HCEC 1CT (cell line): ENCODE measurements around the gene CITED4.

Experiments
- DNase-seq: peaks from one replicate; pipeline ENCODE4 v3.0.0-alpha.2; 2017

The CITED4 gene

GRCh38 chr1:40851643-40852042 lies 10.5 kb downstream of the CITED4 start:
- no peak for DNase-seq

GRCh38 chr1:40849801-40850592 lies 12.2 kb downstream of the CITED4 start:
- peak; percentile 25 for DNase-seq

GRCh38 chr1:40848530-40849189 lies 13.5 kb downstream of the CITED4 start:
- peak; percentile 44 for DNase-seq

- peak; percentile 16 for DNase-seq
Measured at GRCh38 chr1:40847023-40847745, 15.0 kb downstream of the CITED4 start.

GRCh38 chr1:40845895-40846294 lies 16.3 kb downstream of the CITED4 start:
- no peak for DNase-seq

GRCh38 chr1:40844887-40845878 lies 17.0 kb downstream of the CITED4 start:
- no peak for DNase-seq

GRCh38 chr1:40844079-40844478 lies 18.1 kb downstream of the CITED4 start:
- DNase-seq = no peak

GRCh38 chr1:40842691-40843090 lies 19.5 kb downstream of the CITED4 start:
- DNase-seq = no peak

GRCh38 chr1:40842207-40842606 lies 20.0 kb downstream of the CITED4 start:
- DNase-seq = no peak

GRCh38 chr1:40841602-40842001 lies 20.6 kb downstream of the CITED4 start:
- no peak for DNase-seq

- DNase-seq = no peak
Measured at GRCh38 chr1:40840526-40841323, 21.4 kb downstream of the CITED4 start.

GRCh38 chr1:40839943-40840335 lies 22.2 kb downstream of the CITED4 start:
- DNase-seq = no peak

- DNase-seq = no peak
Measured at GRCh38 chr1:40838980-40839942, 22.9 kb downstream of the CITED4 start.

- DNase-seq = no peak
Measured at GRCh38 chr1:40838045-40838979, 23.9 kb downstream of the CITED4 start.

- DNase-seq = no peak
Measured at GRCh38 chr1:40837601-40838000, 24.6 kb downstream of the CITED4 start.

- DNase-seq = no peak
Measured at GRCh38 chr1:40836283-40836682, 25.9 kb downstream of the CITED4 start.

- no peak for DNase-seq
Measured at GRCh38 chr1:40834968-40835545, 27.1 kb downstream of the CITED4 start.

- no peak for DNase-seq
Measured at GRCh38 chr1:40833979-40834378, 28.2 kb downstream of the CITED4 start.
